AG04449 (cell line): Measurements from ENCODE around the gene NSG1.

Experiments used
- CTCF ChIA-PET: fragments of 350-600 bp; formaldehyde crosslinking; extraction: SDS; loops from one replicate; lab custom pipeline; 2021; ENCODE audit warnings: antibody characterized with exemption; lab: Yijun Ruan, JAX
- POLR2A ChIA-PET: fragments of 400-600, 350-600 bp; formaldehyde crosslinking; extraction: SDS; loops from one replicate; lab custom pipeline; 2020; ENCODE audit warnings: antibody characterized with exemption, inconsistent platforms; lab: Yijun Ruan, JAX
- DNase-seq: peaks from one replicate; pipeline ENCODE4 v3.0.0-alpha.2; 2010; ENCODE audit warnings: low read depth, low spot score
- H3K4me3 ChIP-seq: 2 replicates; pipeline ENCODE4 v1.5.1; 2011; ENCODE audit warnings: low read depth, mild to moderate bottlenecking, control low read depth, low read length
- TF ChIP-seq, protein P1 (sequence below): IDR thresholded peaks from one replicate; pipeline ENCODE4 v1.5.1; 2011; ENCODE audit warnings: mild to moderate bottlenecking, moderate library complexity, low read length, control low read depth, inconsistent platforms; ENCODE audit not compliant: insufficient read depth; ENCODE audit errors: missing control alignments

NSG1 gene

DNA sequence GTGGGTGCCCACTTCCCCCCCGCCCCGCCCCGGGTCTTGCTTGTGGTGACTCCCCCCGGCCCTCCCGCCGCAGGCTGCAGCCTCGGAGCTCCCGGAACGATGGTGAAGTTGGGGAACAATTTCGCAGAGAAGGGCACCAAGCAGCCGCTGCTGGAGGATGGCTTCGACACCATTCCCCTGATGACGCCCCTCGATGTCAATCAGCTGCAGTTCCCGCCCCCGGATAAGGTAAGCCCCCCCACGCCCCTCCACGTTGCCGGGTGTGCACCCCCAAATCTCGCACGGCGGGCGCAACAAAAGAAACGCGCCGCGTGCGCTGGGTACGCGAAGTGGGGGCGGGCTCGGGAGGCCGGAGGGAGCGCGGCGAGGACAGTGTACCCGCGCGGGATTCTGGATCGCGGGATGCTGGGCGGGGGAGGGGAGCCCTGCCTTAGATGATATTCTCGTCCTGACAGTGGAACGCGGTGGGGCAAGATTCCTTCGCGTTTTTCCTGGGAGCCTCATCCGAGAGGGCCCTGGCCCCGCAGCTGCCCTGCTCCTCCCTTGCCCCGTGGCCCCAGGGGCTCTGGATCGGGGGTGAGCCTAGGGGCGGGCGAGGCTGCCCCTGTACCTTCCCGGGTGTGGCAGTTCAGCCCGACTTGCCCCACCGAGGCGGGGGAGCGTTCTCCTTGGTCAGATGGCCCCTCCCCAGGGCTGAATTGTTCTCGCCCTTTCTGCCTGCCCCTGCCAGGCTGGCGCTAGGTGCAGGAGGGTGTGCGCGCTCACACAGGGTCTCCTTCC lies 819 bp downstream of the NSG1 start:
- DNase-seq = no peak
- CTCF ChIA-PET = interaction anchor here (0.8 kb wide), 1 partner anchor 8 kb away, joined by 3 read pairs; no protein-coding TSS in a partner anchor
- POLR2A ChIA-PET = no interaction called here

DNA sequence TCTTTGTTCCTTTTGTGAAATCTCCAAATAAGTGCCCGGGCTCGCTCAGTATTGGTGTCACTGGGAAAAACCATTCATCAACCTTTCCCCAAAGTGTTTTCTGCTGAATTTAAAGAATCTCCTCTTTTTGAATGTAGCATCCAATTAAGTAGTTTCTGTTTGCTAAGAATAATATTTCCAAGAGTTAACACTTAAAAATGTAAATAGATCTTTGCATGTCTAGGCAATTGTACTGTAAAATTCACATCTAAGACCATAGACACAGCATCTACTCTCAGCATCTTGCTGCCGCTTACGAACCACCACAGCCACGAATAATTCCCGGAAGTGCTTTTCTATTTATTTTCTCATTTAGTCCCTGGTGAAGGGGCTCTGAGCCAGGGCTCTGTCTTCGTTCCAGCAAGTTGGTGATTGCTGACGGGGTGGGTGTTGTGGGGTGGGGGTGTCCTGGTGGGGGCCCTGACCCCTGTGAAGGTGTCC lies 1.4 kb downstream of the NSG1 start:
- TF ChIP-seq, protein P1, sequence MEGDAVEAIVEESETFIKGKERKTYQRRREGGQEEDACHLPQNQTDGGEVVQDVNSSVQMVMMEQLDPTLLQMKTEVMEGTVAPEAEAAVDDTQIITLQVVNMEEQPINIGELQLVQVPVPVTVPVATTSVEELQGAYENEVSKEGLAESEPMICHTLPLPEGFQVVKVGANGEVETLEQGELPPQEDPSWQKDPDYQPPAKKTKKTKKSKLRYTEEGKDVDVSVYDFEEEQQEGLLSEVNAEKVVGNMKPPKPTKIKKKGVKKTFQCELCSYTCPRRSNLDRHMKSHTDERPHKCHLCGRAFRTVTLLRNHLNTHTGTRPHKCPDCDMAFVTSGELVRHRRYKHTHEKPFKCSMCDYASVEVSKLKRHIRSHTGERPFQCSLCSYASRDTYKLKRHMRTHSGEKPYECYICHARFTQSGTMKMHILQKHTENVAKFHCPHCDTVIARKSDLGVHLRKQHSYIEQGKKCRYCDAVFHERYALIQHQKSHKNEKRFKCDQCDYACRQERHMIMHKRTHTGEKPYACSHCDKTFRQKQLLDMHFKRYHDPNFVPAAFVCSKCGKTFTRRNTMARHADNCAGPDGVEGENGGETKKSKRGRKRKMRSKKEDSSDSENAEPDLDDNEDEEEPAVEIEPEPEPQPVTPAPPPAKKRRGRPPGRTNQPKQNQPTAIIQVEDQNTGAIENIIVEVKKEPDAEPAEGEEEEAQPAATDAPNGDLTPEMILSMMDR = no peak
- CTCF ChIA-PET = no interaction called here
- POLR2A ChIA-PET = no interaction called here
- no peak for DNase-seq
- no peak overlapping the region for H3K4me3 ChIP-seq

More for the DNA sequence above, 819 bp downstream of the NSG1 start:
- TF ChIP-seq, protein P1 = no peak
- no peak overlapping the region for H3K4me3 ChIP-seq

DNA sequence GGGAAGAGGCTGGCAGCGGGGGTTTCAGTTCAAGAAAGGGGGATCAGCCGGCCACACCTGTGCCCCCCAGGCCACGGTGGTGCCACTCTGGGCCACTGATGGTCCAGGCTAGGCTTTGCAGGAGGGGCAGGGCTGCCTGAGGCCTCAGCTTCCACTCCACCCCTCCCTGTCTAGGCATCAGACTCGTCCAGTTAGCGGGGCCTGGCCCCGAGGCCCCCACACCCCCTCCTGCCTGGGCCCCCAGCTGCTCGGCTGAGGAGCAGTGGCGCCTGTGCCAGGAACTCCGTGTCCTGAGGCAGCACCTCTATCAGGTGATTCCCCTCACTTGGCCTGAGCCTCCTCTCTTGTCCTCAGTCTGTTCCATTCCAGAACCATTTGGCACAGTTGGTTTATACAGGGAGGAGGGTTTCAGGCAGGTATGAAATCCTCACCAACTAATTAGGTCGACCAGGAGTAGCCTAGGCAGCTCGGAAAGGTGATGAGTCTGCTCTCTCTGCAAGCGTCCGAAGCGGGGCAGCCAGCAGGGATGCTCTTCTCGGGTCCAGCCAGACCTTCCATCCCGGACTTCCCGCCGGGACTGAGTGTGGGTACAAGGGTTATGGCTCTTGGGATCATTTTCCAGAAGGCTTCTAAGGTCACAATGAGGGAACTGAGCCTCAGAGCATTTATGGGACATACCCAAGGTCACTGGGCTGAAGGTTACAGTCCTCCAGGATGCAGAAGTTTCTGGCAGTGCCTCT lies 2.1 kb downstream of the NSG1 start:
- TF ChIP-seq, protein P1 = no peak
- no peak for DNase-seq
- H3K4me3 ChIP-seq = no peak overlapping the region
- ChIA-PET CTCF (no interaction called here), POLR2A (no interaction called here)

DNA sequence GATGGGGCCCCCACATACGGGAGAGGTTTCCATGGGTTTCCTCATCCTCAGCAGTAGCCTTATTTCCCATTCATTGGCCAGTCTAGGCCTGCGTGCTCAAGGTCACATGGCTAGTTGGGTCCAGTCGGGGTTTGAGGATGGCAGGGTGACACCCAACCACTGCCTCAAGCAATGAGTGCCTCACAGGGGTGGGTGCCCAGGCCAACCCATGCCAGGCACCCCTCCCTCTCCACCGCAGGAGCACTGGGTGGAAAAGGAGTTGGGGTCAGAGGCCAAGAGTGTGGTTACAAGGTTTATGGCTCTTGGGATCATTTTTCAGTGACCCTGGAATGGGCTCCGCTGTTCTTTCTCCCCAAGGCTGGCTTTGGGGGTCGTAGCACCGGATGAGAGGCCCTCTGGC lies 3.1 kb downstream of the NSG1 start:
- POLR2A ChIA-PET = no interaction called here
- no peak overlapping the region for H3K4me3 ChIP-seq
- DNase-seq = no peak
- TF ChIP-seq, protein P1 = no peak
- CTCF ChIA-PET = no interaction called here

DNA sequence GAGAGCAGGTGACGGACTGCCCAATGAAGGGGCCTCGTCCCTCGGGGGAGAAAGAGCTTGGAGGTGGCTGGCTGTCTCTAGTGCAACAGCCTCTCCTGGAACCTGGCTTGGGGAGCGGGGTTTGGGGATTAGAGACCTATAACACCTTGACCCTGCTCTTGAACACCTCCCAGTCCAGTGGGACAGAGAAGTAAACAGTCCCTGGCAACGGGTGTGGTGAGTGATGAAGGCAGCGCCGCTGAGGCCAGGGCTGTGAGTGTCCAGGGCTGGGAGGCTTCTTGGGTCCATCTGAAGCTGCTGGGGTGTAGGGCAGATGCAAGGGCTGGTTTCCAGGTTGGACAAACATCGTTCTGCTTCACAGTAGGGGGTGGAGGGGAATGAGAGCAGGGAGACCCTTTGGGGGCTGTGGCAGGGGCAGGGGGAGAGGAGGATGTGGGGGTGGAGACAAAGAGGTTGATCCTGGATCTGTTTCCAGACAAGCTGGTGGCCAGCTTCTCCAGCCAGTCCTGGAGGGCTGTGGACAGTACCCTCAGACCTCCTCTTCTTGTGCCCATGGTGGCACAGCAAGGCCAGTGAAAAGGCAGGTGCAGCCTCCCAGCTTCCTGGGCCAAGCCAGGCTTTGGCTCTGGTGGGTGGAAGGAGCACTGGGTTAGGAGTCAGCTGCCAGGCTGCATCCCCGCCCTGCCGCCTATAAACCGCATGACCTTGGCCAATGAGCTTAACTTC lies 3.8 kb downstream of the NSG1 start:
- TF ChIP-seq, protein P1 = no peak
- no peak for DNase-seq
- H3K4me3 ChIP-seq = no peak overlapping the region
- POLR2A ChIA-PET = no interaction called here
- CTCF ChIA-PET = interaction anchor here (1.1 kb wide), 1 partner anchor 41 kb away, joined by 5 read pairs; no protein-coding TSS in a partner anchor
